Measurements from ENCODE around the gene SH3D19.

GRCh38 chr4:151359576-151359975 lies 34.2 kb upstream of the SH3D19 start:
- TF ChIP-seq CTCF (IDR thresholded peaks at IDR 0.05) (no peak), EZH2phosphoT487 (IDR thresholded peaks at IDR 0.05) (no peak), EZH2 (IDR thresholded peaks at IDR 0.05) (no peak)
